Spleen (tissue), 7 donors: ENCODE measurements around the gene ZNF77.

ENCODE experiments used
- POLR2A ChIP-seq, 3 donors: fragments of 450-650 bp; IDR thresholded peaks; one replicate each; pipeline ENCODE4 v1.5.1; 2017; ENCODE audit warnings: antibody characterized with exemption in 3 of 3, mild to moderate bottlenecking in 1 of 3
- POLR2AphosphoS5 ChIP-seq, 3 donors: sonication (generic); formaldehyde crosslinking; IDR thresholded peaks; one replicate each; pipeline ENCODE4 v1.5.1; 2017; ENCODE audit warnings: antibody characterized with exemption in 3 of 3
- TF ChIP-seq, protein P1 (sequence below), 11 experiments: fragments of 200-600 bp in 7 of 11; fragments of 450-650 bp in 4 of 11; sonication (generic) in 4 of 11; IDR thresholded peaks in 8 of 11; conservative IDR thresholded peaks in 3 of 11; 1 replicate in 7 of 11; 2 replicates in 4 of 11; pipeline versions ENCODE4 v1.4.0 to v1.8.0; 2016 to 2021; ENCODE audit warnings: antibody characterized with exemption in 11 of 11, inconsistent platforms in 4 of 11, mild to moderate bottlenecking in 1 of 11
- donor health status: DM: no; HTN: no; CAD: no; lungs with moderate emphysema.
- donor health status: DM: no; HTN: no; CAD: no.
- donor health status: DM: no; HTN: no; CAD: no.

DNA sequence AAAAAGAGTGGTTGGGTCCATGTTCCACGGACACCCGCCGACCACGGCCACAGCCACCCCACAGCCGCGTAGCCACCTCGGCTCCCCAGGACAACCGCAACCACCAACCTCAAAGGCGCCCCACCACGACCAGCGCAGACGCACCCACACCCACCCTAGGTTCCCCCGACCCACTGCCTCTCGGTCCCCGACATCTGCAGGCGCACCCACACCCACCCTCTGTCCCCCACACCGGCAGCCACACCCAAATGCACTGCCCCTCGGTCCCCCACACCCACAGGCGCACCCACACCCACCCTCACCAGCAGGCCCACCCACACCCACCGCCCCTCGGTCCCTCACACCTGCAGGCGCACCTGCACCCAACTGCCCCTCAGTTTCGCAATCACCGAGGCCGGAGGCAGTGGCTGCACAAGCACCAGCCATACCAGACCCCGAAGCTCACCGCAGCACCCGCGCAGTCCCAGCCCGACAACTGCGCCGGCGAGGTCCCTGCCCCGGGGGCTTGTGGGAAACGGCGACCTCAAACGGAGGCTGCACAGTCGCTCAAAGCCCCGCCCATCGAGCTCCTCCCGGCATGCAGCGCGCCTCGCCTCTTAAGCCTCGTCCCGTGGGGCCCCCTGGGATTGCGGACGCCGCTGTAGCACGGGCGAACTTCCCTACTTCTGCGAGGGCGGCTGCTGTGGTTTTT, 18.3 kb downstream of the ZNF77 start:
- TF ChIP-seq, protein P1, sequence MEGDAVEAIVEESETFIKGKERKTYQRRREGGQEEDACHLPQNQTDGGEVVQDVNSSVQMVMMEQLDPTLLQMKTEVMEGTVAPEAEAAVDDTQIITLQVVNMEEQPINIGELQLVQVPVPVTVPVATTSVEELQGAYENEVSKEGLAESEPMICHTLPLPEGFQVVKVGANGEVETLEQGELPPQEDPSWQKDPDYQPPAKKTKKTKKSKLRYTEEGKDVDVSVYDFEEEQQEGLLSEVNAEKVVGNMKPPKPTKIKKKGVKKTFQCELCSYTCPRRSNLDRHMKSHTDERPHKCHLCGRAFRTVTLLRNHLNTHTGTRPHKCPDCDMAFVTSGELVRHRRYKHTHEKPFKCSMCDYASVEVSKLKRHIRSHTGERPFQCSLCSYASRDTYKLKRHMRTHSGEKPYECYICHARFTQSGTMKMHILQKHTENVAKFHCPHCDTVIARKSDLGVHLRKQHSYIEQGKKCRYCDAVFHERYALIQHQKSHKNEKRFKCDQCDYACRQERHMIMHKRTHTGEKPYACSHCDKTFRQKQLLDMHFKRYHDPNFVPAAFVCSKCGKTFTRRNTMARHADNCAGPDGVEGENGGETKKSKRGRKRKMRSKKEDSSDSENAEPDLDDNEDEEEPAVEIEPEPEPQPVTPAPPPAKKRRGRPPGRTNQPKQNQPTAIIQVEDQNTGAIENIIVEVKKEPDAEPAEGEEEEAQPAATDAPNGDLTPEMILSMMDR (IDR thresholded peaks at IDR 0.05 in 8 of 11, conservative IDR thresholded peaks at IDR 0.05 in 3 of 11), result no peak
- TF ChIP-seq POLR2A (IDR thresholded peaks at IDR 0.05) (no peak), POLR2AphosphoS5 (IDR thresholded peaks at IDR 0.05) (peak in 1 of 3 donors; percentile 33)
